Cardiac fibroblast (primary cell): ENCODE measurements around the gene ZNF736.
"Not testable (repeated sequence)": the region's sequence is repeated elsewhere in the genome, so short reads cannot be mapped to it uniquely, and the experiment has no call there.

Source experiments
- DNase-seq, 2 donors: peaks; one replicate each; pipeline versions ENCODE4 v3.0.0 to v3.0.0-alpha.2; 2010; ENCODE audit warnings: low read depth in 2 of 2
- H3K4me3 ChIP-seq, 2 donors: replicated peaks in 1 of 2; 1 replicate in 1 of 2; 2 replicates in 1 of 2; pipeline ENCODE4 v1.5.1; 2011; ENCODE audit warnings: low read depth in 2 of 2, low read length in 2 of 2, mild to moderate bottlenecking in 2 of 2, moderate library complexity in 1 of 2
- TF ChIP-seq, protein P1 (sequence below): IDR thresholded peaks from one replicate; pipeline ENCODE4 v1.5.1; 2011; ENCODE audit warnings: low read depth, mild to moderate bottlenecking, low read length, inconsistent platforms

Gene ZNF736

DNA sequence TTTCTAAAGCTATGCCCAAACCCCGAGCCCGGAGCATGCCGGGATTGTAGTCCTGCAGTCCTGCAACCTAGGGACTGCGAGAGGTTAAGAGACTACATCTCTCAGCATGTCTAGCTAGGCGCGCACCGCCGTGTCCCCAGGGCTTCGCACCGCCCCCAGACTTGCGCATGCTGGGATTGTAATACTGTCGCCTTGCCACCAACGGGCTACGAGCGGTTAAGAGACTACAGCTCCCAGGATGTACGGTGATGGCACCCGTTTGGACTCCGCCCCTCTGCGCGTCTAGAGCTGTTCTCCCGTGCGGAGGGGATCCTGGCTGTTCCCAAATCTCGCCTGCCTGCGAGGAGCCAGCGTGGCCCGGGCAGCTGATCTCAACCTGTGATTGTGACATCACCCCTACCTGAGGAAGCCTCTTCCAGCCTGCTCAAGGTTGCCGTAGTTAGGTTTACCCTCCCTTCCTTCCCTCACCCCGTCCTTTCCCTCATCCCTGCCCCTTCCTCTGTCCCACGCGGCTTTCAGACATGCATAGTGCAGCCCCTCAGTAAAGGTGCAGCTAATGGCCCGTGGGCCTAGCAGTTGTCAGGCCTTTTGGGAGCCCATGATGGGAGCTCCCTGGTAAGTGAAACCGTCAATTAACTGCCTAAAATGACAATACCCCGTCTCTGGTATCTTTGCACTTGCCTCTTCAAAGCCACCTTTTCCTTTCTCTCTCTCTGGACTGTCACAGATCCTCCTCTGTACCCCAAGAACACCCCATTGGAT is 6.3 kb upstream of the ZNF736 start:
- H3K4me3 ChIP-seq: peak overlapping the region; percentile 53 to 62
- peak; percentile 82 to 89 for DNase-seq
- TF ChIP-seq, protein P1, sequence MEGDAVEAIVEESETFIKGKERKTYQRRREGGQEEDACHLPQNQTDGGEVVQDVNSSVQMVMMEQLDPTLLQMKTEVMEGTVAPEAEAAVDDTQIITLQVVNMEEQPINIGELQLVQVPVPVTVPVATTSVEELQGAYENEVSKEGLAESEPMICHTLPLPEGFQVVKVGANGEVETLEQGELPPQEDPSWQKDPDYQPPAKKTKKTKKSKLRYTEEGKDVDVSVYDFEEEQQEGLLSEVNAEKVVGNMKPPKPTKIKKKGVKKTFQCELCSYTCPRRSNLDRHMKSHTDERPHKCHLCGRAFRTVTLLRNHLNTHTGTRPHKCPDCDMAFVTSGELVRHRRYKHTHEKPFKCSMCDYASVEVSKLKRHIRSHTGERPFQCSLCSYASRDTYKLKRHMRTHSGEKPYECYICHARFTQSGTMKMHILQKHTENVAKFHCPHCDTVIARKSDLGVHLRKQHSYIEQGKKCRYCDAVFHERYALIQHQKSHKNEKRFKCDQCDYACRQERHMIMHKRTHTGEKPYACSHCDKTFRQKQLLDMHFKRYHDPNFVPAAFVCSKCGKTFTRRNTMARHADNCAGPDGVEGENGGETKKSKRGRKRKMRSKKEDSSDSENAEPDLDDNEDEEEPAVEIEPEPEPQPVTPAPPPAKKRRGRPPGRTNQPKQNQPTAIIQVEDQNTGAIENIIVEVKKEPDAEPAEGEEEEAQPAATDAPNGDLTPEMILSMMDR: no peak

DNA sequence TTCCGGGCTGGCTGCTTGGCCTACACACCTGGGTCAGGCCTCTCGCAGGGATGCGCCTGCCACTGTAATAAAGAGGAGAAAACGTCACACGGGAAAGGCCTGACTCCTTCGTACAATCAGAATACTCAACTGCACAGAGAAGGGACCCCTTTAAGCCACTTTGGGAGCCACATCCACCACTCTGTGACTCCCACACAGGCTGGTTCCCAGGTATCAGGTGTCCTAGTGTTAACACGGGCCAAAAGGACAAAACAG is 5.8 kb upstream of the ZNF736 start:
- no peak for DNase-seq
- peak overlapping the region in 1 of 2 donors; percentile 62 for H3K4me3 ChIP-seq
- TF ChIP-seq, protein P1: no peak

- no peak overlapping the region for H3K4me3 ChIP-seq
- no peak for DNase-seq
- TF ChIP-seq, protein P1: no peak
These were observed 3.3 kb upstream of the ZNF736 start for GRCh38 chr7:64310426-64310825.

DNA sequence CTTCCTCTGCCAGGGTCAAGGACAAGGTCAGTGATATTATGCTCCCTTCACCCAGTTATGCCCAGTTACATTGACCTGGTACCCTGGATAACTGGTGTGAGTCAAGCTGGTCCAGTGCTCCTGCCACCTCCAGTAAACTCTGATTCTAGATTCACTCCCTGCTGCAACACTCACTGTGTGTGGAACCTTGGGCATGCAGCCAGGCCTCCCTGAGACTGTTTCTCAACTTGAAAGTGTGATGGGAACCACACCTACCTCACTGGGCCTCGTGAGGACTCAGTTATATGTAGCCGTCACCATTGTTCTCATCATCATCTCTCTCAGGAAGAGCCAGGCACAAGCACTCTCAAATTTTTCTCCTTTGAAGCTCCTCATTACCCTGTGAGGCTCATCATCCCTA is 935 bp upstream of the ZNF736 start:
- DNase-seq: no peak
- H3K4me3 ChIP-seq: no peak overlapping the region
- TF ChIP-seq, protein P1: no peak

GRCh38 chr7:64314566-64314965 is 805 bp downstream of the ZNF736 start:
- DNase-seq: peak in 1 of 2 donors; percentile 2

GRCh38 chr7:64316031-64316742 is 2.4 kb downstream of the ZNF736 start:
- not testable (repeated sequence) for DNase-seq

More at GRCh38 chr7:64314566-64314965, 805 bp downstream of the ZNF736 start:
- peak overlapping the region; percentile 81 to 88 for H3K4me3 ChIP-seq
- TF ChIP-seq, protein P1: no peak

More at GRCh38 chr7:64316031-64316742, 2.4 kb downstream of the ZNF736 start:
- not testable (repeated sequence) for H3K4me3 ChIP-seq
